Epithelial cell of proximal tubule (primary cell): ENCODE results near the gene C1QTNF12. TPM values are rescaled to one million over a fixed set of nuclear protein-coding genes. Genes with fewer than 3 reads are reported as not detected.

Source experiments
- DNase-seq: peaks from one replicate; pipeline ENCODE4 v3.0.0-alpha.2; 2011; ENCODE audit warnings: low read depth
- H3K4me3 ChIP-seq: 2 replicates; pipeline ENCODE4 v1.5.1; 2011; ENCODE audit warnings: low read depth, mild to moderate bottlenecking, low read length
- total RNA-seq: library from RNA; depleted of rRNA; stranded (reverse); fragments of >200 nt; gene quantifications from 2 replicates; pipeline ENCODE4 v1.2.3, GENCODE V29; 2015
- TF ChIP-seq, protein P1 (sequence below): conservative IDR thresholded peaks from 2 replicates; pipeline ENCODE4 v1.5.1; 2012; ENCODE audit warnings: low read depth, mild to moderate bottlenecking, low read length

C1QTNF12 gene
- total RNA-seq, 1 donor from 2014 or later: 5.1 TPM

DNA sequence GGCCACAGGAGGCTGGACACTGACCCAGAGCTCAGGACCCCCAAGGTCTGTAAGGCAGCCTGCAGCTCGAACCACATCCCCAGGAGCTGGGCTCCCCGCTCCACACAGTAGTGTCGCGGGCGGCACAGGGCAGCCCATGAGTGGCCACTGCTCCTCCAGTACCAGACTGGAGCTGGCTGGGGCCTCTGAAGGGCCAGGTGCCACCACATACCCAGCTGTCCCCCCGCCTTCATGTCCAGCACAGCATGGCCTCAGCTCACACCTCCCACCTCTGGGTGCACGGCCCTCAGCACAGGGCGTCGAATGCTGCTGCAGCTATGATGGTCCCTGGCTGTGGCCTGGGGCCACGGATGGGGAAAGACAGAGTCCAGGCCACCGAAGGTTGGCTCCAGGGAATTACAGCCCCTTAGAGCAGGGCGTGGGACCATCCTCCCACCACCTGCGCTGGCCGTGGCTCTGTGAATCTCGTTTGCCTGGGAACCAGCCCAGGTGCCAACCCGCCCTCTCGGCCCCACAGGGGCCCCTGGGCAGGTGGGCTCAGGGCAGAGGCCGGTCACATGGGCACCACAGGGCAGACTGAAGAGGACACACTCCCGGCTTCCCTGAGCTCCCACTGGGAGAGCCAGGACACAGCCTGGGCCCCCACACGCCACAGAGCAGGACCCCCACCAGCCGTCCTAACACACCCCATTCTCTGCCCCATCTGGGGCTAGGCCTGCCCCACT is 30.5 kb downstream of the C1QTNF12 start:
- TF ChIP-seq, protein P1, sequence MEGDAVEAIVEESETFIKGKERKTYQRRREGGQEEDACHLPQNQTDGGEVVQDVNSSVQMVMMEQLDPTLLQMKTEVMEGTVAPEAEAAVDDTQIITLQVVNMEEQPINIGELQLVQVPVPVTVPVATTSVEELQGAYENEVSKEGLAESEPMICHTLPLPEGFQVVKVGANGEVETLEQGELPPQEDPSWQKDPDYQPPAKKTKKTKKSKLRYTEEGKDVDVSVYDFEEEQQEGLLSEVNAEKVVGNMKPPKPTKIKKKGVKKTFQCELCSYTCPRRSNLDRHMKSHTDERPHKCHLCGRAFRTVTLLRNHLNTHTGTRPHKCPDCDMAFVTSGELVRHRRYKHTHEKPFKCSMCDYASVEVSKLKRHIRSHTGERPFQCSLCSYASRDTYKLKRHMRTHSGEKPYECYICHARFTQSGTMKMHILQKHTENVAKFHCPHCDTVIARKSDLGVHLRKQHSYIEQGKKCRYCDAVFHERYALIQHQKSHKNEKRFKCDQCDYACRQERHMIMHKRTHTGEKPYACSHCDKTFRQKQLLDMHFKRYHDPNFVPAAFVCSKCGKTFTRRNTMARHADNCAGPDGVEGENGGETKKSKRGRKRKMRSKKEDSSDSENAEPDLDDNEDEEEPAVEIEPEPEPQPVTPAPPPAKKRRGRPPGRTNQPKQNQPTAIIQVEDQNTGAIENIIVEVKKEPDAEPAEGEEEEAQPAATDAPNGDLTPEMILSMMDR: no peak

DNA sequence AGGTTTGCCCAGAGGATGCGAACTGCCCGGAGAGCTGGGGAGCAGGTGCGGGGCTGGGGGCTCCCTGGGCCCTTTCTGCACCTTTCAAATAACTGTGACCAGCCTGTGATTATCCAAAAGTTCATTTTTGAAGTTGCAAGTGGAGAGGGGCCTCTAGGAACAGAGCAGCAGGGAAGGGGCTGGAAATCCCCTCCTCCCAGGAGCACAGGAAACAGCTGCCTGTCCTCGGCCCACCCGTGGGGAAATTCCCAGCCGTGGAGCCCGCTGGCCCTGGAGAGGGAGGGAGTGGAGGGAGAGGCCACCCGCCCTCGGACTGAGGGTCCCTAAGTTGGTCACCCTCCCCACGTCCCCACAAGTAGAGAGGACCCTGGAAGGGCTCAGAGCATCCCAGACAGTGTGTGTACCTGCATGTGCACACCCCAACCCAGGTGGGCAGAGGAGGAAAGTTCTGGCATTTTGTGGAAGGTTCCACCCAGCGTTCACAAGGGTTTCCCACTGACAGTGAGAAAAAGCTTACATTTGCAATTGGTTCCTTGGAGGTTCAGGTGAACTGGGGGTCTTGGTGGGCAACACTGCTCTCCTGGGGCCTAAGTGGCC is 31.3 kb downstream of the C1QTNF12 start:
- TF ChIP-seq, protein P1: no peak
- no peak overlapping the region for H3K4me3 ChIP-seq
- no peak for DNase-seq

More for the DNA sequence above, 30.5 kb downstream of the C1QTNF12 start:
- no peak for DNase-seq
- no peak overlapping the region for H3K4me3 ChIP-seq

DNA sequence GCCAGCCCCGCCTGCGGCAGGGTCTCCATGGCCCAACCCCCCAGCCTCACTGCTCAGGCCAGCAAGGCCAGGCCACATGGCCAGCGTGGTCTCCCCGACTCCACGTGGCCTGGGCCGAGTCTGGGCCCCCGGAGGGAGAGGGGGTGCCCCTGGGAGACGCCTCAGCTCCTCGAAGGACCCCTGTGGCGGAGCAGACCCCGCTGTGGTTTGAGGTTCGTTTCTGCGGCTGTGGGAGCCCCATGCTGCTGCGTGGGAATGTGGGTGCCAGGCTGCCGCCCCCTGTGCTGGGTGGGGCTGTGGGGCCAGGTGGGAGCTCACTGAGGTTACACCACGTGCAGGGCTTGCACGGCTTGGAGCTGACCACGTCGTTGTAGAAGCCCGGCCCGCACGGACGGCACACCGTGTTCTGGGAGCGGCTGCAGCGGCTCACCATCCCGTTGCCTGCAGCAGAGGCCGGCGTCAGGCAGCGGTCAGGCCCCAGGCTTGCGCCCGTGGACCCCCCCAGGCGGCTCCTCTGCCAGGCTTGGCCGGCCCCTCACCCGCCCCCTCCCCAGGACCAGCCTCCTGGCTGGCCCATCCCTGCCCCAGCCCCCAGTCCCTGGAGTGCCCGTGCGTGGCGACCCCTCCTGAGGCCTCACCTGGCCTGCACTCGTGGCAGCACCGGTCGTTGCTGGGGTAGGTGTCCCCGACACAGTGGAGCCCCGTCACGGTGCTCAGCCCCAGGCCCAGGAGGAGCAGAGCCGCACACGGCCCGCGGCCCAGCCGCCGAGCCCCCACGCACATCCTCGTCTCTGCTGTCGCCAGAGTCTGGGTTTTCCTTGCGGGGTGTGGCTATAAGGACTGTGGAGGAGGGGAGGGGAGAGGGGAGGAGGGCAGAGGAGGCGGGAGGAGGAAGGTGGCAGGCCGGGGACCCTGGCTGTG is 32.9 kb downstream of the C1QTNF12 start, which contains the start of gene TNFRSF4:
TNFRSF4 (minus strand) TSS at position 809 of the 921 bp plus-strand sequence; CDS start at position 783, 26 bp downstream.
- no peak within 1 kb of the TSS for H3K4me3 ChIP-seq
- TF ChIP-seq, protein P1: no peak
- no peak for DNase-seq

DNA sequence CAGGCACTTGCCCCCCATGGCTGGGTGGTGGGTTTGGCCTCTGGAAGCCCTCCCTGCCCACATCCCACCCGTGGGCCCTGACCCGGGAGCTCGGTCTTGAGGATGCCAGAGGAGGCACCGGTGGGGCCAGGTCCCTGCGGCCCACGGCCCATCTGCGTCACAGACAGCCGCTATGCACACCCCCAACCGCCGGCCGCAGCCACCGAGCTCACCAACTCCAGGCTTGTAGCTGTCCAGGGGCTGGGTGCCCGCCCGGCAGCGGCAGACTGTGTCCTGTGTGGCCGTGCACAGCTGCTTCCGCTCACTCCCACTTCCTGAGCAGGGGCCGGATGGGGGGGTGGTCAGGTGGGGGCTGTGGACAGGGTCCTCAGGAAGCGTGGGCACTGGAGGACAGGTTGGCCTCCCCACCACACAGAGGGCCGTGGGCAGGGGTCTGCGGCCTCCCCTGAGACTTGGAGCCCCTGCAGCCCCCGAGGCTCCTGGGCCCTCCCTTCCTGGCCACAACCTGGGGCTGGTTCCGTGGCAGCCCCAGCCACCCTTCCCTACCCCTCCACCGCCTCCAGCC is 33.7 kb downstream of the C1QTNF12 start:
- TF ChIP-seq, protein P1: no peak
- H3K4me3 ChIP-seq: no peak overlapping the region

DNA sequence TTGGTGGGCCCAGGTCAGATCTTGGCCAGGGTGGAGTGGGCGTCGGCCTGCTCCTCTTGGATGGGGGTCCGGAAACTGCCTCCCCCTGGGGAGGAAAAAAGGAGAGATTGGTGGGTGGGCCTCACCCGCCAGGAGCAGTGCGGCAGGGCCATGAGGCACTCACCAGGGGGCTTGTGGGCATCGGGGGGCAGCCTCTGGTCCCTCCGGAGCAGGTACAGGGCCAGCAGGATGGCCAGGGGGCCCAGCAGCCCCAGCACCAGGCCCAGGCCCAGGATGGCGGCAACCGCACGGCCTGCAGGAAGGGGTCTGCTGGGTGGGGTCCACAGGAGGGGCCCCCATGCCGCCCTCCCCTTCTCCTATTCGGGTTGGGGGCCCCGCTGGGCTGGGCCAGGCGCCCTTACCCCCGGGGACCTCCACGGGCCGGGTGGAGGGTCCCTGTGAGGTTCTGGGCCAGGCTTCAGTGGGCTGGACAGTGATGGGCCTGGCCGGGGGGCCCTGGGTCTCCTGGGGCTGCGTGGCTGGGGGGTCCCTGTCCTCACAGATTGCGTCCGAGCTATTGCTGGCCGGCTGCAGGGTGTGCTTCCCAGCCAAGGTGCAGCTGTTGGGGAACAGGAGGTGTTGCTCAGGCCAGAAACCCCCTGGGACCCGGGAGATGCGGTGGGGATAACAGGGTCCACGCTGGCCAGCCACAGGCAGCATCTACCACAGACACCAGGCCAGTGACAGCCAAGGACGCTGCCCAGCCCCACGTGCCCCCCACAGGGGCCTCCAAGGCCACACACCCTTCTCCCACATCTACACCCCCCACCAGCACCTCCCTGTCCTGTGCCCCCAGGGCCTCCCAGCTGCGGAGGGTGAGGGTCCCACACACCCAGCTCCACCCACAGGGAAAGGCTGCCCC is 34.7 kb downstream of the C1QTNF12 start:
- TF ChIP-seq, protein P1: no peak
- no peak overlapping the region for H3K4me3 ChIP-seq
- no peak for DNase-seq

More for the DNA sequence above, 33.7 kb downstream of the C1QTNF12 start:
- no peak for DNase-seq
